Measurements from ENCODE around the gene HIVEP2.

The HIVEP2 gene

GRCh38 chr6:142819603-142820337 is 125.2 kb downstream of the HIVEP2 start:
- no peak for DNase-seq (ENCODE audit: low read depth)
- TF ChIP-seq CTCF (IDR thresholded peaks at IDR 0.05; ENCODE audit: control insufficient read depth, insufficient read depth, low read depth, low read length, missing control alignments), result no peak
- no peak overlapping the region; the same call in 1 of the 2 replicates for H3K4me3 ChIP-seq (ENCODE audit: control insufficient read depth, low read depth, low read length)

DNA sequence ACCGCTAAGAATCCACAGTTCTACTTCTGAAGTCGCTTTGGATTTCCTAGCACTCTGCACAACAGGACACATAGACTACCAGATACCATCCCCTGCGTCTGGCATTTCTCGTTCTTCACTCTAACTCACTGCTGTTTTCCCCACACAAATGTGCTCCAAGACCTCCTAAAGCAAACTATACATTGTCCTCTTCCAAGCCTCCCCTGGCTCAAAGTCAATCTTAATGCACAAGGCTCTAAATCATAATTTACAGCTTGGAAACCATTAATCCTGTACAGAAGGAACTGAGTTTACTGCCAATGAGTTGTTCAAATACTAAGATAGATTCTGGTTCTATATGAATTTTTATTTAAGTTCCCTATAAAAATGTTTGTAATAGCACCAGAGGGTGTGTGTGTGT is 128.5 kb downstream of the HIVEP2 start:
- H3K4me3 ChIP-seq (ENCODE audit: control insufficient read depth, low read depth, low read length), result no peak overlapping the region
- no peak for DNase-seq (ENCODE audit: low read depth)
- no peak for TF ChIP-seq CTCF (IDR thresholded peaks at IDR 0.05; ENCODE audit: control insufficient read depth, insufficient read depth, low read depth, low read length, missing control alignments)

DNA sequence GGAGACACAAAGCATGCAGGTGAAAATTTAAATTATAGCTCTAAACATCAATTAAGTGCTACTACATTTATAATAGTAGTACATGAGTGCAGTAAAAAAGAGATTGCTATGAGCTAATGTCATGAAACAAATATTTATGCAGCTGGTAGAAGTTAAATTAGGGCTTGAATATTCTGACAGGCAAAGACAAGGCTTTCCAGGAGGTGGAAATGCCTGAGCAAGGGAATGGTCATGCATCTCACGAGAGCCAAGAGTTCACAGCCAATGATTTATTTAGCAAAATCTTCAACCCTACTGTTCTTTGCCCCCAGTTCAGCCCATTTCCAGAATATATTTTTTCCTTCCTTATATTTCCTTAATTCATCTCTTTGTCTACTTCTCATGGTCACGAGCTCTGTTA is 128.9 kb downstream of the HIVEP2 start:
- TF ChIP-seq CTCF (IDR thresholded peaks at IDR 0.05; ENCODE audit: control insufficient read depth, insufficient read depth, low read depth, low read length, missing control alignments), result no peak
- DNase-seq (ENCODE audit: low read depth), result no peak
- no peak overlapping the region for H3K4me3 ChIP-seq (ENCODE audit: control insufficient read depth, low read depth, low read length)

DNA sequence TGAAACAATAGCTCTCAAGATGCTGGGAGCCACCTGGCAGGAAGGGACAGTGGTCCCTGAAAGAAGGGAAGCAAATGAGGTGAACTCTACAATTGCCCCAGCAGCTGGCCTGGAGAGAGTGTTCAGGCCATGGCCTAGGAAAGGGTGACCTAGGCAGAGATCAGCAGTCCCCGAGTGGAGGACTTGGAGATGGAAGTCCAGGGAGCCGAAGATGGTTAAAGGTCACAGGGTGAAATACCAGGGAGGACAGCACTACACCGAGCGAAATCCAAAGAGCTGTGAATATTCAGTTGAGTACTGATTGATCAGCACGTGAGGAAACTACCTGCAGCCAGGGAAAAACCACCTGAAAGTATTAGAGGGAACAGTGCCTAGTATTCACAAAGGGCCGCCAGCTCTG is 133.1 kb downstream of the HIVEP2 start:
- no peak for TF ChIP-seq CTCF (IDR thresholded peaks at IDR 0.05; ENCODE audit: control insufficient read depth, insufficient read depth, low read depth, low read length, missing control alignments)
- H3K4me3 ChIP-seq (ENCODE audit: control insufficient read depth, low read depth, low read length), result no peak overlapping the region
- DNase-seq (ENCODE audit: low read depth), result no peak

DNA sequence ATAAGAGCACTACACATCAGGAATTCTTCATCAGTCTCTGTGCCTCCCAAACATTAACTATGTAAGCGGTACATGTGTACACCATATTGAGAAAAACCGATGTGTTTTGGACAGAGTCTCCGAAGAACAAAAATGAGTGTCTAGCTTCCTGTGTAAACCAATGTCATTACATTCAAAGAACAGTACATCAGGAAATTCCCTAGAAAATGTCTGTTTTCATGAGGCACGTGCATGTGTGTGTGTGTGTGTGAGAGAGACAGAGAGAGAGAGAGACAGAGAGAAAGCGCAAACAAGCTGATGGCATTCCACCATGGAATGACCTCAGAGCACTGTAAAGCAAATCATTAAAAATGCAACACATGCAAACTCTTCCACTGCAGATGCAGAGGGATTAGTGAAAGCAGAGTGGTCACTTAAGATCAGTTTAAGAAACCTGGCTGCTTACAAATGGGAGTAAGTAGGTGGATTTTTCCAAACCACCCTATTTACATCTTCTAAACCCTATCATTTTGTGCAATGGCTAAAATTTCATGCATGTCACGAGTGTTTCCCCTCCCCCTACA is 133.9 kb downstream of the HIVEP2 start:
- DNase-seq (ENCODE audit: low read depth), result no peak
- TF ChIP-seq CTCF (IDR thresholded peaks at IDR 0.05; ENCODE audit: control insufficient read depth, insufficient read depth, low read depth, low read length, missing control alignments), result no peak
- H3K4me3 ChIP-seq (ENCODE audit: control insufficient read depth, low read depth, low read length), result no peak overlapping the region

- no peak overlapping the region for H3K4me3 ChIP-seq (ENCODE audit: control insufficient read depth, low read depth, low read length)
- TF ChIP-seq CTCF (IDR thresholded peaks at IDR 0.05; ENCODE audit: control insufficient read depth, insufficient read depth, low read depth, low read length, missing control alignments), result no peak
- no peak for DNase-seq (ENCODE audit: low read depth)
These were observed 135.0 kb downstream of the HIVEP2 start for GRCh38 chr6:142809947-142810346.

Measured in AG09309 (cell line).